CD4-positive, alpha-beta T cell treated with Interleukin-6 at 100 ng/mL for 8 hours (primary cell): ENCODE measurements around the gene CPEB2.

ENCODE experiments used
- DNase-seq: peaks from one replicate; pipeline ENCODE4 v3.0.0-alpha.2; 2020; ENCODE audit warnings: mixed read lengths, low spot score

The CPEB2 gene

DNA sequence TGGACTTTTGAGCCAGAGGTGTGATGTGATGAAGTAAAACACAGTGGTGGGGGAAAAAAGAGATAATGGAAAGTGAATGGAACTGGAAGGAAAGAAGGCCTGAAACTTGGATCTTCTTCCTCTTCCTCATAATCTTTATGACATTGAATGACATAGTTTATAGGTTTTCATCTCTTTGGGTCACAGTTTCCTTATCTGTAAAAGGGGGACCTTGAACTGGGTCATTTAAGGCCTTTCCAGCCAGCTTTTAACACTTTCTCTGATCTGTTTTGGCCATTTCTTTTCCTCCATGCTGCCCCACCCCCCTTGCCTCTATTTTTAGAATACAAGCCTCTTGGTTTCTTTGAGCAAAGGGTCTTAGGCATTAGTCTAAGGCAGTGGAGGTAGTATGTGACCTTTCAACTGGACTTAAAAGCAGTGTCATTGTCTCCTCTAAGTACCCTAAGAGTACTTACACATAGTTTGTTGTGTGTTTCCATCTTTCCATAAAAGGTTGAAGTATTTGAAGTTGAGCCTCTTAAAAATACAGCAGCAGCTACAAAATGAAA is 7.8 kb downstream of the CPEB2 start:
- DNase-seq: no peak

DNA sequence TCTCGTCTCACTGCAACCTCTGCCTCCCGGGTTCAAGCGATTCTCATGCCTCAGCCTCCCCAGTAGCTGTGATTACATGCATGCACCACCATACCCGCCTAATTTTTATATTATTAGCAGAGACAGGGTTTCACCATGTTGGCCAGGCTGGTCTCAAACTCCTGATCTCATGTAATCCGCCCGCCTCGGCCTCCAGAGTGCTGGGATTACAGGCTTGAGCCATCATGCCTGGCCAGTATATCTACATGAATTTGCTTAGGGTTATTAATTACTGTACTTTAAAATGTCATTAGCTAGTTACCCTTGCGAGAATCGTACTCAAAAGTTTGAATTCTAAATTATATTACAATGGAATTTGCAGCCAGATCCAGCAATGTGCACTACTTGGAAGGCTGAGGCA is 8.9 kb downstream of the CPEB2 start:
- DNase-seq: no peak

DNA sequence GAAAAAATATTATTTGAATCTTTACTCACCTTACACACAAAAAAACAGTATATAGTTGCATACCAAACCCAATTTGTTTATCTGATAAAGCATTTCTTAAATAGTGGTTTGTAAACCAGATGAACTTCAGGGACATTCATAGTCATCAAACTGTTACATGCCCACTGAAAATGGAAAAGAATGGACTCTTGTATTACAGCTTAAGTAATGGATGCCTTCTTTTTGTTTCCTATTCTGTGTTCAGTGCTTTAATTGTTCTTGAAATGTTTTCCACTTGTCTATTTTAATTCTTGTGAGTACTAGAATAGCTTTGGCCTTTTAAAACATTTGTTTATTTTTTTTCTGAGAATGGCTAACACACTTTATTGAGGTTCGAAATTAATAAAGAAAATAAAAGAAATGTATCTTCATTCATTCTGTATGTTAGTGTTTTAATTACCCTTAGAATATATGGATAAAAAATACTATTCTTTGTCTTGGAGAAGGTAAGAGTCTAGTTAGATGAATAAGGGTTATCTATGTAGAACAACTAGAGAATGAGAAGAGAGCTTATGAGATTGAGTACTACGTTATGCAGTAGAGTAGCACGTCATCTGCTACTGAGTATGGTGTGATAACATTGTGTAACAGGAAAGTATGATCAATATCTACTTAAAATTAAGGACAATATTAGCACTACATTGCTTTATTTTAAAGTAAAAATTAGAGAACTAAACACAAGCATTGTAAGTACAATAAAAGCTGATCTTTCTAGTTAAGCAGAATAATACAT is 9.9 kb downstream of the CPEB2 start:
- no peak for DNase-seq

DNA sequence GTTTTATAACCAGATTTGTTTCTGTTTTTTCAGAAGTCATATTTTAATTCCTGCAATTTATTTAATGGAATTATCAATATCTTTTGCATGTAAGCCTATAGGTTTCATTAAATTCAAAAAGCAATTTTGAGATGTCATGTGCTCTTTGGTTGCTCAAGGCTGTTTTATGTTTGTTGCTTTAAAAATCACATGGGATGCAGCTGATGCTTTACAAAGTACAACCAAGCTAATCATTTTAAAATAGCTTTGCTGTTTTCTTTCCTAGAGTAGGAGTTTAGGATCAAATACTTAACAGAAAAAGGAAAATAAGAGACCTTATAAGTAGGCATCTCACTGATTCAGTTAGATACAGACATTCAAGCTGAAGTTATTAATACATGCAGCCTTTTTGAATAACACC is 11.3 kb downstream of the CPEB2 start:
- no peak for DNase-seq

DNA sequence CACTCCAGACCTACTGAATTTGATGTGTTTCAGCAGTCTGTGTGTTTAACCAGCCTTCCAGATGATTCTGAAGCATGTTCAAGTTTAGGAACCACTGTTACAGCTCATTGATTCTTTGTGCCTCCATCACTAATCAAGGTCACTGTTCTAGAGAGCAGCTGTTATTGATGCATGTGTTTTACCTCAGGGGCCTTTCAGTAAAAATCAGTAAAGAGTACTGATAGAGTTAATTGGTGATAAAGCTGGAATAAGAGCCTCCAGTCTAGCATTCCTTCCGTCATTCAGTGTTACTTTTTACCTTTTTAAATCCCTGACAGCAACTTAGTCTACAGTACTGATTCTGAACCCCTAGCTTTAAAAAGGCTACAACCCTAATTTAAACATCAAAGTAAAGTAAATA is 12.9 kb downstream of the CPEB2 start:
- DNase-seq: no peak

DNA sequence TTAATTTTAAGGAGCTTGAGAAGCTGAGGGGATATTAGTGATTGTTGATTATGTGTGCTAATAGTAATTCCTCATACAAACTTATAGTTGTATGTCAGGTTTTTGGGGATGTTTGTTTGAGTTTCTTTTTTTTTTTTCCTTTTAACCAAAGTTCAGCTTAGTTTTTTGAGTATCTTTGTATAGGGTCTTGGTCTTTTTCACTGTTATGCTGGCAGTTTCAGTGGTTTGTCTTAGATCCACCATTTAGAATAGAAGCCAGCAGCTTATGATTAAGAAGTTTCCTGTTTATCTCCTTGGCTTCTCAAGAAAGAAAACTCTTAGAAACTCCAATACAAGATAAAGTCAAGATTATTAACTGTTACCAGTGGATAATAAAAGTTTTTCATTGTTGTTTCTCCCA is 16.1 kb downstream of the CPEB2 start:
- no peak for DNase-seq

DNA sequence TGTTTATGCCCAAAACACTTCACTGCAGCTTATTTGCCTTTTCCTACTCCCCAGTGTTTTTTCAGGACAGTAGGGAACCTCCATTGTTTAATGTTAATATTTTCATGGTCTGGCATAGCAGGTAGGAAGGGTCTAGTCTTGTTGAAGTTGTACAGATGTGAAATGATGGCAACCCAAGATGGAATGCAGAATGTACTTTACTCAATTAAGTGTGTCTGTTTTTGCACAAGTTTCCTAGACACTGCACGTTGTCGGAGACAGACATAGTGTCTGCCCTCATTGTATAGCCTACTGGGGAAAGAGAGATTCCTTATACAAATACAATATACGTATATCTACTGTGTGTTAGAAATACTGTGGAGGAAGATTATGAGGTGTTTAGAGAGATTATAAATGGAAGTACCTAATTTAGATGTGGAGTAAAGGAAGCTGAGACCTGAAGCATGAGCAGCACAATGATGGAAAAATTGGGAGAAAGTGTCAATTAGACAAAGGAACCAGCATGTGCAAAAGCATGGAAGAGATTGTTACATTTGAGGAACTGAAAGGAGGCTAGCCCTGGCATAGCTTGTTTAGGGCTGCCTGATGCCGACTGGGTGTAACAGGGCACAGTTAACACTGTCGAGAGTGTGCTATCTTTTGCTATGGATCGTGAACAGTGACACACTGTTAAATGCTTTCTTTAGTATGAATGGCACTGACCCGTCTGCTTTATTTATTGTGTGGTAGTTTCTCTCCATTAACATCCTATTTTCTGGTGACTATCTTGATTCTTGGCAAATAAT is 18.4 kb downstream of the CPEB2 start:
- DNase-seq: no peak

DNA sequence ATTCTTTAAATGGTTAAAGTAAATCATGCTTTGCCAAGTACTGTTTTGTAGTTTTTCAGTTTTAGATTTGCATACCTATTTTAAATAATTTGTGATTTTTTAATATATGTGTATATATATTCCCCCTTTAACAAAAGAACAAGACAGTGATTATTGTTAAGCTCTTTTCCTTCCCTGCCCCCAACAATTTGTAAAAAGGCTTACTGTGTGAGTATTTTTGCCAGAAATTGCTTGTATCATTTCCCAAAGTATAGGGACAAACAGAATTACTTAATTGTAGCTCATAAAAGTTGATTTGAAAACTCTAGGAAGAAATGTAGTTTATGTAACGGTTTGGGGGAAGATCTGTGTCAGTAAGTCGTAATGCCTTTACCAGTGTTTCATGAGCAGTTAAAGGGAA is 19.0 kb downstream of the CPEB2 start:
- DNase-seq: no peak

DNA sequence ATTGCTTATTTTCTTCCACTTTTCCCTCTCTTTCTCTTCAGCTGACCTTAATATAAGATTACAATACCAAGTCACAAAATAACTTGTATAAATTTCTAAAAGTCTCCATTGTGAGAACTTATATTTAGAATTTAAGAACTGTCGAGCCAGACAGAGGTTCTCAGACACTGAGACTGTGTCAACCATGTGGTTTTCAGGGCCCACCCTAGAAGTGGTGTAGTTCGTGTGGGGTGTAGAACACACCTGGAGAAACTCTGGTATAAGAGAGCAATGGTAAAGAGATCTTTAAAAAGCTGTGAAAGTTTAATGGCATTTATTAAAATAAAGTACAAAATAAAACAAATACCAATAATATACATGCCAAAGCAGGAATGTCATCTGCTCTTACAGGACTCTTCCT is 19.7 kb downstream of the CPEB2 start:
- no peak for DNase-seq

DNA sequence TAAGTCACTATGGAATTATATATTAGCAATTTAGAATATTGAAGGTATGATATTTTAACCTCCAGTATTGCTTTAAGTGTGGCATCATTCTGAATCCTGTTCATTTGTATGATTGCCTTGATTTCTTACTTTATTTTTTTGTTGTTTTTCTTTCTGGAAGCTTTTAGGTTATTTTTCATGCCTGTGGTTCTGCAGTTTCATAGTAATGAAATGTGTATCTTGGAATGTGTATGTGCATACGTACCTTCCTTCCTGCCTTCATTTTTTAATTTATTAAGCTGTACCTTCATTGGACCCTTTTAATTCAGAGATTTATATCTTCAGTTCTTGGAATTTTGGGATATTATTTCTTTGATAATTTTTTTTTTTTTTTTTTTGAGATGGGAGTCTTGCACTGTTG is 22.1 kb downstream of the CPEB2 start:
- DNase-seq: no peak

DNA sequence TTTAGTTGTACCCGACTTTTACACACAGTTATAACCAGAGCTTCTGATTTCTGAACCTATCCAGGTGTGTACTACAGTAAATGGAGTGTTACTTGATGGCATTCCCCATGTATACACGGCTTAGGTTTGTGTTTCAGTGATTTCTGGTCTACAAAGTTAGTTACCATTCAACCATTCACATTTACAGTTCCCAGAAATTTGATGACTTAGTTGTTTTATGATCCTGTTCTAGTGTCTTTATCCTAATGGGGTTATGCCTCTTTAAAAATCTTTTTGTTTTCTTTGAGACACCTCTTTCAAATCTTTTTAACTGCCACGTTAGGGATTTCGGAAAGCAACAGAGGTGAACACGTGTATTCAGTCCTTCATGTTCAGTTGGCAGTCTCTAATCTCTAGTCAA is 23.4 kb downstream of the CPEB2 start:
- no peak for DNase-seq

DNA sequence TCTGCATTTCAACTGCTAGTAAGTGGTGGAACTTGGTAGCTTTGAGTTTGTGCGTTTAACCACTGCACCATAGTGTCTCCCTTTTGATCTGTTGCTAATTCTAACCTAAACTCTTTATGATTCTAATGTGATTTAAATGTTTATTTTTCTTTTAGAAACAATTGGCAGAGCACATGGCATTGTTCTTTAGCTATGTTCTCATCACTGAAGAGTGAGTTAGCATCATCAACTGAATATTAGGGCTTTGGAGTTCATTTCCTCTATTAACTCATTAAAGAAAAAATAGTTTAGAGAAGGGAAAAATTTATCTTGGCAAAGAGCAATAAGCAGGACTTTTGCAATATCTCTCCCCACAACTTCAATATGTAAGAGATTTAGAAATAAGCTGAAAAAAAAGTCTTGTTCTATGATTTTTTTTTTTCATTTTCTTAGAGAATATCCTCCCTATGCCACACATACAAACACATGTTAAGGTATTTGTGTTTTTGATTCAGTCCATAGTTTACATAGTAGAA is 25.7 kb downstream of the CPEB2 start:
- no peak for DNase-seq

DNA sequence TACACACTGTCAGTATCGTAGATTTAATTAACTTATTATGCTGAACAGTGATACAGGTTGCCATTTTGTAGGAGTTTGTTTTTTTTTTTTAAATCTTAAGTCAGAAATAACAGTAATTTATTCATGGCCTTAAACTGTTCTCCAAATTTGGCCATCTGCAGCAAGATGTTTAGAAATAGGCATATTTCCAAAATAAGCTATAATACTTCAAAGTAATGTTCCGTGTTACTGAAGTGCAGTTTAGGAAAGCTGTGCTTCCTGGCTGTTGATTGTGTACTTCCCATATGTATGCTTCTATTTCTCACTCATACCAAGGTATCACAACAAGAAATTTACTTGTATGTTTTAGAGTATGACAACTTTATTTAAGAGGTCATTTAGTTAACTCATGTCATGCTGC is 28.9 kb downstream of the CPEB2 start:
- no peak for DNase-seq

DNA sequence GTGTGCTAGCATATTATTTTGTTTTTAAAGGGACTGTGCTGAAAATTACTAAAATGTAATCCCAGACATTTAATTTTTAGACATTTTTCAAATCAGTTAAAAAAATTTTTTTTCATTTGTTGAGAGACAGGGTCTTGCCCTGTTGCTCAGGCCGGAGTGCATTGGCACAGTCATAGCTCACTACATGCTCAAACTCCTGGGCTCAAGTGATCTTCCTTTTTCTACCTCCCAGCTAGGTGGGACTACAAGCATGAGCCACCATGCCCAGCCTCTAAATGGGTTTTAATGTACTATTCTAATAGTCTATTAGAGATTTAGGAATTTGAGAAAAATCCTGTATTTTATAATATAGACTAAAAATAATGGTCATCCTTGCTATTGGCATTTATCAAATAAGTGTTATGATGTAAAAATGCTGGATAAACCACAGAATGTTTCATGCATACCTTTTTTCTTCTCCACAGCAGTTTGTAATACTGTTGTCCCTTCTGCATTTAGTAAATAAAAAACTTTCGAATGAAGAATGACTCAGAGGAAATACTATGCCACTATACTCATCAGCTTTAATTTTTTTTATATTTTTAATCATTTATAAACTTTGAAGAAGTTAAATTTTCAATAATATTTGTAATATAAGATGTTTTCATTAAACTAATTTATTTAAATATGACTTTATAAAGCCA is 29.9 kb downstream of the CPEB2 start:
- no peak for DNase-seq

DNA sequence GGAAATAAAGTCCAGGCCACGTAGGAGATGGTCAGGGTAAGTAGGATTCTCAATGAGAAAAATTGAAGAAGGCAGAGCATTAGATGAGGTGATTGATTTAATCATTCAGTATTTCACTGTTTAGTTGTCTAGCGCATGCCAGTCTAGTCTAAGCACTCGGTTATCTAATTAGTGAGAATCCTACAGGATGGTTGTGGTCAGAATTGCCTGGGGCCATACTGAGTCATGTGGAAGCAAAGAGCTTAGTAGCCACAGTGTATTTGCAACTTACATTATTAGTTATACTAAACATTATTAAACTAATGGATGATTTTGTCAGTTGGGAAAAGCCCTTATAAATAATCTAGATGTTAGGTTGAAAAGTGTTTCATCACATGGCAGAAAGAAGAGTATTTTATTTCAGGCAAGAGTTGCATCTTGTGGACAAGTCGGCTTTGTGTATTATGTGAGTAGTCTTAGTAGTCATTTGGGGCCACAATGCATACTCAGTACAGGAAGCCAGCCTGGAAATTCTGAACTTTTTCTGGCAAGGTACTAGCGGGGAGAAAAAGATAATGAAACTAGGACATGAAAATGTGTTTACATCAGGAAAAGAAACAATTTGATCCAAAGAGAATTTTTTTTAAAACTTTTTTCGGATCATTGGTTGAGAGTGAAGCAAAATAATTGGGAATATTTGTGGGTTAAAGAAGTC is 31.9 kb downstream of the CPEB2 start:
- no peak for DNase-seq

DNA sequence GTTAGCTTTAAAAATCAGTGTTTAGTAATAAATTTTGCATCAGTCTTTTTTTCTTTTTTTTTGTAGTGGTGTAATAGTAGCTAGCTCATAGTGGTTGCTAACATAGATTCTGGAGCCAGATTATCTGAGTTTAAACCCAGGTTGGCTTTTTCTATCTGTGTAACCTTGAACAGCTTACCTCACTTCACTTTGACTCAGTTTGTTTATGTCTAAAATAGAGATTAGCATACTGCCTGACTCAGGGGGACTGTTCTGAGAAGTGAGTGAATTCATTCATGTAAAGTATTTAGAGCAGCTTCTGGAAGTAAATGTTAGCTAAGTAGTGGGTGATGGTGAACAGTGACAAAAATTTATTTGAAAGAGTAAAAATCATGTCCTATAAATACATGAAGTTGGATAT is 32.9 kb downstream of the CPEB2 start:
- no peak for DNase-seq

DNA sequence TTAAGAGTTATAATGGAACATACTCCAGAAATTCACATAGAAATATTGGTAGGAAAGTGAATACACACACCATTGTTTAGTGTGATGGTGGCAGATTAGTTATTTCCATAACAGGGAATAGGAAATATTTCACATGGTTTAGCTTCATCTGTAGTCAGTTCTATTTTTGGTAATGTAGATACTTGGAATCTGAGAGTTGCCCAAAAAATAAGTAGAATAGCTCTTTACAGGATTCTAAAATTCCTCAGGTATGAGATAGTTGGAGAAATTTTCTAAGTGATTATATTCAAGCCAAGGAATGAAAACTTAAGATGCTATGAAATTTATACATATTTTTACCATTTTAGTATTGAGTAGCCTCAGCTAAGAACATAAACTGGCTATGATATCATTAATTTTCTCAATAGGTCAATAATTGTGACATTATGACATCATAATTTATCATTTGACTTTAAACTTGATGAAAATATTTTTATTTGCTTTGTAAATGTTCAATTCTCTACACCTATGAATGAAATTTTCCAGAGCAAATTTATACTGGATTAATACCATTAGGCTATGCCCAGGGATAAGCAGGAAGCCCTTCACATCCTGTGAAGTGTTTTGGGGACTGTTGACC is 35.8 kb downstream of the CPEB2 start:
- no peak for DNase-seq

DNA sequence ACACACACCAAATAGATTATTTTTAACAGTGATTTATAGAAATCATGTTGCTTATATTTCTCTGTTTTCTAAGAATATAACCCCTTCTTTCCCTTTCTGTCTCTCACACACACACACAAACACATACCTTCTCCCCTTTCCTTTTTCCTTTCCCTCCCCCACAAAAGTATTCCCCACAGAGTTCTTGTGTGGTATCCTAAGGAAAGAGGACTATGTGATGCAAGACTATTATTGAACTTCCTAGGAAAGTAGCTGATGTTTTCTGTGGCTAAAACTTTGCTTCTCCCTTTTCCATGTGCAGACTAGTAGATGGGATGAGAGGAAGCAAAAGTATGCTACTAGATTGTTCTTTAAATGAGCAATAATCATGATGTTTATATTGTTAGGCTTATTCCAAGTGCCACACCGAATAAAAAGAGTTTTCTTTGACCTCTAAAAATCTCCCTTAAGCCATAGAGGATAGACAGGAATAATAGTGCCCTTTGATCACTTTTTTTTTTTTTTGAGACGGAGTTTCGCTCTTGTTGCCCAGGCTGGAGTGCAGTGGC is 38.7 kb downstream of the CPEB2 start:
- no peak for DNase-seq

DNA sequence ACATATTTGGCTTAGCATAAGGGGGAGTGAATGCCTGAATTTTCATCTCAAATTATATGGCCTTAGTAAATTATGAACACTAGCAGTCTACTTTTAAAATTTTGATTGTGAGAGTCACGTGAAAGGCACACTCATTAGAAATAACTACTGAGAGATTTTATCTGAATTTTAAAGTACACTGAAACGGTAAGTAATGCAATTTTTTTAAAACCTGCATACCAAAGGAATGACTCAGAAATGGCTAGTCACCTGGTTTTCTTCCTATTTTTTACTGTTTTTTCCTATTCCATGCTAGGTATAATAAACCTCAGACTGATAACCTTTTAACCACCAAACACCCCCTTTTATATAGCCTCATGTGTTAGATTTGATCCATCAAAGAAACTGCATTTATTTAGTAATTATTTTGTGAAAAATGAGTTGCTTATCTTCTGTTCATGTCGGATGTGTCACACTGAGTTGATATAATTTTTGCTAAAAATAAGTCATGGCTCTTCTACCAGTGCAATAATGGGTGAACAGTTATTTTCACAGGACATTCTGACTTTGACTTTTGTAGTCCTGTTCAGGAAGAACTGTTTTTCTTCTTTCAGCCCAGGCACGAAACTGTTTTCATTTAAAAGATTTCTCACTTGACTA is 40.4 kb downstream of the CPEB2 start:
- DNase-seq: no peak

DNA sequence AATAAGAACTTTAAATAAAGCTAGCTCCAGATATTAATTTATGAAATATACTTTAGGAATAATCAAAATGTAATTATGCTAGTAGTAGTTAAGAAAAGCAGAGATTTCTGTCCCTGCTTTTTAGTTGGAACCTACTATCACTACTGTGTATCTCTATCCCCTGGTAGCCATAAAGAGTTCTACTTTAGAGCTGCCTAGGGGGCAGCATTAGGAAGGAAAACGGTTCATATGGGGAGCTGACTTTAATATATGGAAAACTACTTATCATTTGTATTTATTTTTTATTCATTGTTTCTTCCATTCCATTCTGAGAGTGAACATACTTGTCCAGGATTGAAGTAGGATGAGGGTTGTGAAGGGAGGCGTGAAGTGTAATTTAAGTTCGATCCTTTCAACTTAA is 40.9 kb downstream of the CPEB2 start:
- no peak for DNase-seq

DNA sequence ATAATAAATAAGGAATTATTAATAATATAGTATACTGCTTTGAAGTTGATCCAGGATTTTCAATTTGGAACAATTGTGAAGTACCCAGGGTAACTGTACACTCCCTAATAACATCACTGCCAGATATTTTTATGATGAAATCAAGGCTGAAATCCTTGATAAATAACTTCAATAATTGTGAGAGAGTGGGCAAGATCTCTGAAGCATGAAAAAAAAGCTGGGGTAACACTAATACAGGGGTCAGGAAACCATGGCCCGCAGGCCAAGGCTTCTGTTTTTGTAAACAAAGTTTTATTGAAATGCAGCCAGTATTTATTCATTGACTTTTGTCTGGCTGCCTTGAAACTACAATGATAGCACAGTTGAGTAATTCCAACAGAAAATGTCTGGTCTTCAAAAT is 41.6 kb downstream of the CPEB2 start:
- DNase-seq: no peak
